C4-2B (cell line): ENCODE results near the gene TMIGD1.

ENCODE experiments used
- ZFX ChIP-seq: fragments of 450-650 bp; IDR thresholded peaks from 2 replicates; pipeline ENCODE4 v1.6.1; 2017
- TF ChIP-seq, protein P1 (sequence below): fragments of 450-650 bp; conservative IDR thresholded peaks from 2 replicates; pipeline ENCODE4 v1.5.1; 2017; ENCODE audit warnings: mild to moderate bottlenecking

- TF ChIP-seq, protein P1, sequence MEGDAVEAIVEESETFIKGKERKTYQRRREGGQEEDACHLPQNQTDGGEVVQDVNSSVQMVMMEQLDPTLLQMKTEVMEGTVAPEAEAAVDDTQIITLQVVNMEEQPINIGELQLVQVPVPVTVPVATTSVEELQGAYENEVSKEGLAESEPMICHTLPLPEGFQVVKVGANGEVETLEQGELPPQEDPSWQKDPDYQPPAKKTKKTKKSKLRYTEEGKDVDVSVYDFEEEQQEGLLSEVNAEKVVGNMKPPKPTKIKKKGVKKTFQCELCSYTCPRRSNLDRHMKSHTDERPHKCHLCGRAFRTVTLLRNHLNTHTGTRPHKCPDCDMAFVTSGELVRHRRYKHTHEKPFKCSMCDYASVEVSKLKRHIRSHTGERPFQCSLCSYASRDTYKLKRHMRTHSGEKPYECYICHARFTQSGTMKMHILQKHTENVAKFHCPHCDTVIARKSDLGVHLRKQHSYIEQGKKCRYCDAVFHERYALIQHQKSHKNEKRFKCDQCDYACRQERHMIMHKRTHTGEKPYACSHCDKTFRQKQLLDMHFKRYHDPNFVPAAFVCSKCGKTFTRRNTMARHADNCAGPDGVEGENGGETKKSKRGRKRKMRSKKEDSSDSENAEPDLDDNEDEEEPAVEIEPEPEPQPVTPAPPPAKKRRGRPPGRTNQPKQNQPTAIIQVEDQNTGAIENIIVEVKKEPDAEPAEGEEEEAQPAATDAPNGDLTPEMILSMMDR, result no peak
- no peak for TF ChIP-seq ZFX
Observed at GRCh38 chr17:30323262-30323894, 10.5 kb downstream of the TMIGD1 start.
